Choroid plexus epithelial cell (primary cell): ENCODE data around the gene FAM98C.

Experiments used
- DNase-seq: peaks from one replicate; pipeline ENCODE4 v3.0.0-alpha.2; 2010; ENCODE audit warnings: low read depth
- H3K4me3 ChIP-seq: 2 replicates; pipeline ENCODE4 v1.5.1; 2011; ENCODE audit warnings: low read depth, mild to moderate bottlenecking, control low read depth, low read length, moderate library complexity
- CTCF ChIP-seq: conservative IDR thresholded peaks from 2 replicates; pipeline ENCODE4 v1.5.1; 2011; ENCODE audit warnings: low read depth, mild to moderate bottlenecking, control low read depth, inconsistent platforms, low read length, moderate library complexity

Gene FAM98C

GRCh38 chr19:38373907-38374331, 29.0 kb upstream of the FAM98C start:
- TF ChIP-seq CTCF = no peak
- no peak for DNase-seq
- H3K4me3 ChIP-seq = peak overlapping the region; percentile 91

- DNase-seq = peak; percentile 99
- H3K4me3 ChIP-seq = peak within 1 kb of the TSS; percentile 91
- no peak for TF ChIP-seq CTCF
Measured at GRCh38 chr19:38374332-38375097, 28.4 kb upstream of the FAM98C start, which contains the start of gene PSMD8. PSMD8 (plus strand) TSS chr19:38374571; CDS start chr19:38374602, 31 bp downstream.

- no peak for TF ChIP-seq CTCF
- H3K4me3 ChIP-seq = peak overlapping the region; percentile 91
- DNase-seq = peak; percentile 38
Measured at GRCh38 chr19:38375098-38375493, 27.8 kb upstream of the FAM98C start.

GRCh38 chr19:38375748-38376147, 27.1 kb upstream of the FAM98C start:
- DNase-seq = no peak
- peak overlapping the region; percentile 91 for H3K4me3 ChIP-seq
- TF ChIP-seq CTCF = no peak

GRCh38 chr19:38376576-38376975, 26.3 kb upstream of the FAM98C start:
- TF ChIP-seq CTCF = no peak

GRCh38 chr19:38377052-38377451, 25.8 kb upstream of the FAM98C start:
- no peak for TF ChIP-seq CTCF
- no peak overlapping the region for H3K4me3 ChIP-seq
- no peak for DNase-seq

More at GRCh38 chr19:38376576-38376975, 26.3 kb upstream of the FAM98C start:
- no peak for DNase-seq
- H3K4me3 ChIP-seq = no peak overlapping the region

- H3K4me3 ChIP-seq = no peak overlapping the region
- DNase-seq = no peak
- no peak for TF ChIP-seq CTCF
Measured at GRCh38 chr19:38378866-38379265, 24.0 kb upstream of the FAM98C start.
